HUES6 (cell line): ENCODE measurements around the gene DVL1.

ENCODE experiments used
- H3K27ac ChIP-seq: 2 replicates; pipeline ENCODE4 v1.7.0; 2013; ENCODE audit warnings: low read depth, mild to moderate bottlenecking, low read length, inconsistent platforms
- H3K27me3 ChIP-seq: 2 replicates; pipeline ENCODE4 v1.6.1; 2013; ENCODE audit warnings: low read length; ENCODE audit not compliant: control insufficient read depth, insufficient read depth
- H3K36me3 ChIP-seq: 2 replicates; pipeline ENCODE4 v1.6.1; 2013; ENCODE audit warnings: low read length; ENCODE audit not compliant: control insufficient read depth, insufficient read depth
- H3K4me1 ChIP-seq: 2 replicates; pipeline ENCODE4 v1.6.1; 2013; ENCODE audit warnings: low read length; ENCODE audit not compliant: control insufficient read depth, insufficient read depth
- H3K4me3 ChIP-seq: 2 replicates; pipeline ENCODE4 v1.5.1; 2013; ENCODE audit warnings: low read depth, low read length
- H3K9ac ChIP-seq: one replicate; pipeline ENCODE4 v1.6.1; 2013; ENCODE audit warnings: mild to moderate bottlenecking, low read length
- H3K9me3 ChIP-seq: 2 replicates; pipeline ENCODE4 v1.6.1; 2013; ENCODE audit warnings: low read depth, low read length; ENCODE audit not compliant: control insufficient read depth, insufficient read depth

The DVL1 gene

GRCh38 chr1:1330366-1331067 lies 18.7 kb downstream of the DVL1 start:
- Histone ChIP-seq H3K27ac (no peak overlapping the region), H3K4me1 (no peaks in the 10 kb centered on the region), H3K4me3 (no peak overlapping the region), H3K27me3 (no peaks in the 10 kb centered on the region), H3K9ac (no peak overlapping the region), H3K36me3 (peaks cover 10% of the 10 kb centered on the region; the same call in 1 of the 2 replicates), H3K9me3 (no peaks in the 10 kb centered on the region)

DNA sequence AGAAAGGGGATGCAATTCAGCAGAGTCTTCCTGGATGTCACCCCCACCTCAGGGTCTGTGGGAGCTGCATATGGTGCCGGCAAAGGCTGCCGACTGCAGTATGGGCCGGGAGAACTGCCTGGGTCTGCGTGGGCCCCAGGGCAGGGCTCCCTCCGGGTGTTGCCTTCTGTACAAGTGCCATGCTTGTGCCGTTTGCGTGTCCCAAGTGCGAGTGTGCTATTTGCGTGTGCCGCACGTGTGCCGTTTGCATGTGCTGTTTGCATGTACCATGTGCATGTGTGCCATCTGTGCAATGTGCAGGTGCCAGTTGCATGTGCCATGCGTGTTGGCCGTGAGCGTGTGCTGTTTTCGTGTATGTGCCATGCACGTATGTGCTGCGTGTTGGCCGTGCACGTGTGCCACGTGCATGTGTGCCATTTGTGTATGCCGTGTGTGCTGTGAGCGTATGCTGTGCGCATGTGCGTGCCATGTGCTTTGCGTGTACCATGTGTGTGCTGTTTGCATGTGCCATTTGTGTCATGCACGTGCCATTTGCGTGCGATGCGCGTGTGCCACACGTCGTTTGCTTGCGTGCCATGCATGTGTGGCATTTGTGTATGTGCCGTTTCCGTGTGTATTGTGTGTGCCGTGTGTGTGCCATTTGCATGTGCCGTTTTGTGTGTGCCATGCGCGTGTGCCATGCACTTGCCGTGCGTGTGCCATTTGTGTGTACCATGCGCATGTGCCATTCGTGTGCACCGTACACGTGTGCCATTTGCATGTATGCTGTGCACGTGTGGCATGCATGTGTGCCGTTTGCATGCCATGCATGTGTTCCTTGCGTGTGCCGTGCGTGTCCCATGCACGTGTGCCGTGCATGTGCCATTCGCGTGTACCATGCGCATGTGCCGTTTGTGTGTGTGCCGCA lies 19.7 kb downstream of the DVL1 start:
- Histone ChIP-seq H3K36me3 (0 out of 2 replicates have a peak, but pooled peaks cover 5% of the 10 kb centered on the region), H3K27me3 (no peaks in the 10 kb centered on the region), H3K4me3 (no peak overlapping the region), H3K27ac (no peak overlapping the region), H3K9me3 (no peaks in the 10 kb centered on the region), H3K4me1 (no peaks in the 10 kb centered on the region), H3K9ac (no peak overlapping the region)

GRCh38 chr1:1328254-1328653 lies 21.0 kb downstream of the DVL1 start:
- Histone ChIP-seq H3K9ac (no peak overlapping the region), H3K27me3 (no peaks in the 10 kb centered on the region), H3K9me3 (no peaks in the 10 kb centered on the region), H3K4me1 (no peaks in the 10 kb centered on the region), H3K4me3 (no peak overlapping the region), H3K27ac (no peak overlapping the region), H3K36me3 (0 out of 2 replicates have a peak, but pooled peaks cover 5% of the 10 kb centered on the region)

DNA sequence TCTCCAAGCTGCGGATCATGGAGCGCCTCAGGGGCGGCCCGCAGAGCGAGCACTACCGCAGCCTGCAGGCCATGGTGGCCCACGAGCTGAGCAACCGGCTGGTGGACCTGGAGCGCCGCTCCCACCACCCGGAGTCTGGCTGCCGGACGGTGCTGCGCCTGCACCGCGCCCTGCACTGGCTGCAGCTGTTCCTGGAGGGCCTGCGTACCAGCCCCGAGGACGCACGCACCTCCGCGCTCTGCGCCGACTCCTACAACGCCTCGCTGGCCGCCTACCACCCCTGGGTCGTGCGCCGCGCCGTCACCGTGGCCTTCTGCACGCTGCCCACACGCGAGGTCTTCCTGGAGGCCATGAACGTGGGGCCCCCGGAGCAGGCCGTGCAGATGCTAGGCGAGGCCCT lies 21.9 kb downstream of the DVL1 start:
- peaks cover 5% of the 10 kb centered on the region; the same call in 1 of the 2 replicates for H3K36me3 ChIP-seq
- H3K9me3 ChIP-seq = no peaks in the 10 kb centered on the region
- no peak overlapping the region for H3K27ac ChIP-seq
- no peak overlapping the region for H3K4me3 ChIP-seq
- no peaks in the 10 kb centered on the region for H3K4me1 ChIP-seq
- no peak overlapping the region for H3K9ac ChIP-seq
- H3K27me3 ChIP-seq = no peaks in the 10 kb centered on the region

- H3K4me1 ChIP-seq = no peaks in the 10 kb centered on the region
- H3K9ac ChIP-seq = no peak overlapping the region
- peaks cover 9% of the 10 kb centered on the region for H3K36me3 ChIP-seq
- no peaks in the 10 kb centered on the region for H3K9me3 ChIP-seq
- no peak overlapping the region for H3K27ac ChIP-seq
- H3K27me3 ChIP-seq = no peaks in the 10 kb centered on the region
- peak overlapping the region; percentile 99; the same call in 1 of the 2 replicates for H3K4me3 ChIP-seq
These were observed 23.1 kb downstream of the DVL1 start for GRCh38 chr1:1326075-1326605.

- no peaks in the 10 kb centered on the region for H3K4me1 ChIP-seq
- no peaks in the 10 kb centered on the region for H3K9me3 ChIP-seq
- H3K36me3 ChIP-seq = peaks cover 16% of the 10 kb centered on the region
- H3K27ac ChIP-seq = peak overlapping the region; percentile 70
- H3K27me3 ChIP-seq = no peaks in the 10 kb centered on the region
- peak overlapping the region; percentile 99 for H3K4me3 ChIP-seq
- H3K9ac ChIP-seq = peak overlapping the region; percentile 83
These were observed 23.7 kb downstream of the DVL1 start for GRCh38 chr1:1325288-1326074.

DNA sequence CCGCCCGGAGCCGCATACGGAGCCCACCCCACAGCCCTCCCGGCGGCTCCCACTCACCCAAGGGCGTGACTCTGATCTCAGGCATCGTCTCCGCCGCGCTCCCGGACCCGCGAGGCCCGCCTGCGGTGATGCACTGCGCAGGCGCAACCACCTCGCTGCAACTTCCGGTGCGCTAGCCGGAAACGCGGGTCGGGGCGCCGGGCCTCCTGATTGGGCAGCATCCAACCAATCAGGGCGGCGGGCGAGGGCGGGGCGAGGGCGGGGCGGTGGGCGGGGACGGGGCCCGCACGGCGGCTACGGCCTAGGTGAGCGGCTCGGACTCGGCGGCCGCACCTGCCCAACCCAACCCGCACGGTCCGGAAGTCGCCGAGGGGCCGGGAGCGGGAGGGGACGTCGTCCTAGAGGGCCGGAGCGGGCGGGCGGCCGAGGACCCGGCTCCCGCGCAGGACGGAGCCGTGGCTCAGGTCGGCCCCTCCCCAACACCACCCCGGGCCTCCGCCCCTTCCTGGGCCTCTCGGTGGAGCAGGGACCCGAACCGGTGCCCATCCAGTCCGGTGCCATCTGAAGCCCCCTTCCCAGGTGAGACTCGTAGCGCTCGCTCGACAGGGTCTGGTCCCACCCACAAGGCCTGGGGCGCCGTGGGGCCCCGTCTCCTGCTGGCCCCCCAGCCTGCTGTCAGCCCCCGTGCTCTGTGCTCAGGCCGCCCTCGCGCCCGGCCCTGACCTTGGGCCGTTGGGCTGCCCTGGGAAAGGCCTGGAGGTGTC lies 24.5 kb downstream of the DVL1 start, which contains the start of the genes CPTP and INTS11:
CPTP (plus strand) TSS at position 279 of the 764 bp plus-strand sequence. CDS start 2,109 bp downstream, outside the sequence.
INTS11 (minus strand) TSS at position 137 of the 764 bp plus-strand sequence; CDS start at position 85, 52 bp downstream.
- Histone ChIP-seq H3K9me3 (no peaks in the 10 kb centered on the region), H3K36me3 (peaks cover 23% of the 10 kb centered on the region), H3K27ac (peak within 1 kb of the TSS; percentile 86)

DNA sequence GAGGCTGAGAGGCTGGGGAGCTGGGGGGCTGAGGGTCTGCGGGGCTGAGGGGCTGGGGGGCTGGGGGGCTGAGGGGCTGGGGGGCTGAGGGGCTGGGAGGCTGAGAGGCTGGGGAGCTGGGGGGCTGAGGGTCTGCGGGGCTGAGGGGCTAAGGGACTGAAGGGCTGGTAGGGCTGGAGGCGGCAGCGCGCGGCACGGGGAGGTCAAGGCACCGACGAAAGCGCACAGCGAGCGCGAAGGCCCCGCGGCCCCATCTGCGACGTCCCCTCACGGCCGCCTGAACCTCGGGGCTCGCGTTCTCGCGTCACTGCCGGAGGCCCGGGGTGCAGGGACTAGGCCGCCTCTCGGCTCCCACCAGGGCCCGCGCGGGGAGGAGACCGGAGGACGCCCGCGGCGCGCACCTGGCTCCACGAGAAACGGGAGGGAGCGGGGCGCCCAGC lies 25.1 kb downstream of the DVL1 start:
- Histone ChIP-seq H3K27me3 (no peaks in the 10 kb centered on the region), H3K4me1 (no peaks in the 10 kb centered on the region), H3K27ac (peak overlapping the region; percentile 86; the same call in 1 of the 2 replicates), H3K9ac (peak overlapping the region; percentile 94), H3K9me3 (no peaks in the 10 kb centered on the region), H3K36me3 (peaks cover 29% of the 10 kb centered on the region), H3K4me3 (peak overlapping the region; percentile 99)

More for the DNA sequence above, 24.5 kb downstream of the DVL1 start, which contains the start of the genes CPTP and INTS11:
- H3K4me1 ChIP-seq = no peaks in the 10 kb centered on the region
- peak within 1 kb of the TSS; percentile 99 for H3K4me3 ChIP-seq
- H3K9ac ChIP-seq = peak within 1 kb of the TSS; percentile 94
- no peaks in the 10 kb centered on the region for H3K27me3 ChIP-seq

- no peak overlapping the region for H3K4me3 ChIP-seq
- H3K36me3 ChIP-seq = peaks cover 41% of the 10 kb centered on the region
- no peak overlapping the region for H3K27ac ChIP-seq
- H3K9ac ChIP-seq = no peak overlapping the region
- no peaks in the 10 kb centered on the region for H3K9me3 ChIP-seq
- peaks cover 5% of the 10 kb centered on the region; the same call in 1 of the 2 replicates for H3K4me1 ChIP-seq
- H3K27me3 ChIP-seq = no peaks in the 10 kb centered on the region
These were observed 26.3 kb downstream of the DVL1 start for GRCh38 chr1:1322952-1323351.
